ENCODE results near the gene OBI1.

DNA sequence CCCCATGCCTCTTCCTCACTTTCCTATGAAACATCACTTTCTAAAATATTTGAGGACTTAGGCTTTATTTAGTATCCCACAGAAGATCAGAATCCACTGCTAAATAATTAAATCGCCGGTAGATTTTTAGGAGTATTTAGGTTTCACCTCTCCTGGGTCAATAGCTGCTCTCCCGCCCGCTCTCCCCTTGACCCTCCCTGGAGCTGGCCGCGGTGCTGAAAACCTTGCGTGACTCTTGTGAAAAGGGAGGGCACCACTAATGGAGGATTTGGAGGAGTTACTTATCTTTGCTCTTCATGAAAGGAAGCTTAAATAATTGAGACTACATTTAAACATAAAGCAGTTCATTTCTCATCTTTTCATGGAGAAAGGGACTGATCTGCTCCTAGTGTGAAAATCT is 69.7 kb downstream of the OBI1 start:
- no peak for TF ChIP-seq POLR2A (IDR thresholded peaks at IDR 0.05)
- TF ChIP-seq, protein P1, sequence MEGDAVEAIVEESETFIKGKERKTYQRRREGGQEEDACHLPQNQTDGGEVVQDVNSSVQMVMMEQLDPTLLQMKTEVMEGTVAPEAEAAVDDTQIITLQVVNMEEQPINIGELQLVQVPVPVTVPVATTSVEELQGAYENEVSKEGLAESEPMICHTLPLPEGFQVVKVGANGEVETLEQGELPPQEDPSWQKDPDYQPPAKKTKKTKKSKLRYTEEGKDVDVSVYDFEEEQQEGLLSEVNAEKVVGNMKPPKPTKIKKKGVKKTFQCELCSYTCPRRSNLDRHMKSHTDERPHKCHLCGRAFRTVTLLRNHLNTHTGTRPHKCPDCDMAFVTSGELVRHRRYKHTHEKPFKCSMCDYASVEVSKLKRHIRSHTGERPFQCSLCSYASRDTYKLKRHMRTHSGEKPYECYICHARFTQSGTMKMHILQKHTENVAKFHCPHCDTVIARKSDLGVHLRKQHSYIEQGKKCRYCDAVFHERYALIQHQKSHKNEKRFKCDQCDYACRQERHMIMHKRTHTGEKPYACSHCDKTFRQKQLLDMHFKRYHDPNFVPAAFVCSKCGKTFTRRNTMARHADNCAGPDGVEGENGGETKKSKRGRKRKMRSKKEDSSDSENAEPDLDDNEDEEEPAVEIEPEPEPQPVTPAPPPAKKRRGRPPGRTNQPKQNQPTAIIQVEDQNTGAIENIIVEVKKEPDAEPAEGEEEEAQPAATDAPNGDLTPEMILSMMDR (IDR thresholded peaks at IDR 0.05), result no peak
